CD8-positive, alpha-beta memory T cell (primary cell): Measurements from ENCODE around the gene AMPD3. TPM values are rescaled to one million over a fixed set of nuclear protein-coding genes. Genes with fewer than 3 reads are reported as not detected.

Experiments used
- CTCF ChIA-PET: fragments of 350-600 bp; sonication (Branson Sonifier 250); formaldehyde crosslinking; loops from one replicate; lab custom pipeline; 2021; ENCODE audit warnings: antibody characterized with exemption; lab: Charles Lee
- POLR2A ChIA-PET: fragments of 350-600 bp; sonication (Branson Sonifier 250); formaldehyde crosslinking; loops from one replicate; lab custom pipeline; 2021; ENCODE audit warnings: antibody characterized with exemption; lab: Charles Lee
- DNase-seq, 5 donors: peaks; one replicate each; pipeline versions ENCODE4 v3.0.0 to v3.0.0-alpha.2; 2020 to 2022; ENCODE audit warnings: mixed read lengths in 1 of 5
- H3K27ac ChIP-seq: one replicate; pipeline ENCODE4 v1.7.0; 2013; ENCODE audit warnings: low read depth, mild to moderate bottlenecking, low read length, moderate library complexity
- H3K27me3 ChIP-seq: 2 replicates; pipeline ENCODE4 v1.7.0; 2013; ENCODE audit warnings: low read length, mild to moderate bottlenecking; ENCODE audit not compliant: insufficient read depth, poor library complexity, severe bottlenecking
- H3K36me3 ChIP-seq: 2 replicates; pipeline ENCODE4 v1.7.0; 2013; ENCODE audit warnings: mild to moderate bottlenecking, low read length, moderate library complexity; ENCODE audit not compliant: insufficient read depth
- H3K4me1 ChIP-seq: 2 replicates; pipeline ENCODE4 v1.7.0; 2013; ENCODE audit warnings: mild to moderate bottlenecking, low read length, moderate library complexity; ENCODE audit not compliant: insufficient read depth
- H3K4me3 ChIP-seq: 2 replicates; pipeline ENCODE4 v1.7.0; 2013; ENCODE audit warnings: mild to moderate bottlenecking, low read length
- H3K9me3 ChIP-seq: 2 replicates; pipeline ENCODE4 v1.7.0; 2013; ENCODE audit warnings: mild to moderate bottlenecking, low read length
- H3K27ac Mint-ChIP-seq, 8 donors: one replicate each; pipeline ENCODE4 v1.8.0; 2020 to 2021; ENCODE audit warnings: mixed read lengths in 8 of 8, mild to moderate bottlenecking in 6 of 8, inconsistent platforms in 3 of 8, moderate library complexity in 3 of 8
- H3K27me3 Mint-ChIP-seq, 2 donors: one replicate each; pipeline ENCODE4 v1.8.0; 2020 to 2021; ENCODE audit warnings: mixed read lengths in 2 of 2, mild to moderate bottlenecking in 1 of 2, moderate library complexity in 1 of 2
- H3K36me3 Mint-ChIP-seq, 3 donors: one replicate each; pipeline ENCODE4 v1.8.0; 2020 to 2021; ENCODE audit warnings: mixed read lengths in 3 of 3, inconsistent platforms in 1 of 3, mild to moderate bottlenecking in 1 of 3
- H3K4me1 Mint-ChIP-seq, 3 donors: one replicate each; pipeline ENCODE4 v1.8.0; 2020 to 2021; ENCODE audit warnings: mixed read lengths in 3 of 3, inconsistent platforms in 1 of 3, mild to moderate bottlenecking in 1 of 3
- H3K4me3 Mint-ChIP-seq, 7 donors: one replicate each; pipeline ENCODE4 v1.8.0; 2020 to 2021; ENCODE audit warnings: mixed read lengths in 7 of 7, mild to moderate bottlenecking in 6 of 7, moderate library complexity in 4 of 7, inconsistent platforms in 2 of 7
- H3K9me3 Mint-ChIP-seq, 5 donors: one replicate each; pipeline ENCODE4 v1.8.0; 2020 to 2022; ENCODE audit warnings: mixed read lengths in 5 of 5, mild to moderate bottlenecking in 3 of 5, moderate library complexity in 2 of 5, inconsistent platforms in 1 of 5
- polyA plus RNA-seq: library from polyadenylated mRNA; unstranded; fragments of 300-500 nt; fragmentation: Illumina TruSeq; gene quantifications from one replicate; pipeline ENCODE4 v1.2.3, GENCODE V29; 2021
- total RNA-seq, 2 experiments: library from RNA; stranded (reverse); gene quantifications; one replicate each; pipeline ENCODE4 v1.2.3, GENCODE V29; 2021

The AMPD3 gene
- total and polyA plus RNA-seq, 3 experiments from 2014 or later = 10.8 to 12.2 (median 12.0) TPM

- Mint-ChIP-seq H3K27me3 (no peaks in the 10 kb centered on the region), H3K4me1 (peaks cover 10 to 22% (median 10%) of the 10 kb centered on the region in 3 donors), H3K9me3 (no peaks in the 10 kb centered on the region), H3K36me3 (no peaks in the 10 kb centered on the region), H3K4me3 (no peak overlapping the region), H3K27ac (no peak overlapping the region)
- DNase-seq = no peak
- Histone ChIP-seq H3K36me3 (no peaks in the 10 kb centered on the region), H3K4me1 (peaks cover 10% of the 10 kb centered on the region), H3K27ac (no peak overlapping the region), H3K27me3 (no peaks in the 10 kb centered on the region), H3K9me3 (no peaks in the 10 kb centered on the region), H3K4me3 (no peak overlapping the region)
- POLR2A ChIA-PET = interaction anchor here (0.9 kb wide), 1 partner anchor 13 kb away, joined by 3 read pairs; no protein-coding TSS in a partner anchor
- CTCF ChIA-PET = no interaction called here
Measured at GRCh38 chr11:10438458-10438857, 16.6 kb upstream of the AMPD3 start.

- H3K4me1 Mint-ChIP-seq = peaks cover 10 to 22% (median 10%) of the 10 kb centered on the region in 3 donors
- no peak for DNase-seq
- no peak overlapping the region for H3K4me3 Mint-ChIP-seq
- Histone ChIP-seq H3K27me3 (no peaks in the 10 kb centered on the region), H3K9me3 (no peaks in the 10 kb centered on the region), H3K27ac (no peak overlapping the region), H3K36me3 (no peaks in the 10 kb centered on the region), H3K4me3 (no peak overlapping the region), H3K4me1 (peaks cover 10% of the 10 kb centered on the region)
- no peaks in the 10 kb centered on the region for H3K36me3 Mint-ChIP-seq
- H3K27ac Mint-ChIP-seq = no peak overlapping the region
- ChIA-PET POLR2A (no interaction called here), CTCF (no interaction called here)
- H3K27me3 Mint-ChIP-seq = peaks cover 0 to 1% of the 10 kb centered on the region in 2 donors
- no peaks in the 10 kb centered on the region for H3K9me3 Mint-ChIP-seq
Measured at GRCh38 chr11:10439351-10439750, 15.7 kb upstream of the AMPD3 start.

GRCh38 chr11:10439924-10440323 is 15.1 kb upstream of the AMPD3 start:
- Histone ChIP-seq H3K27ac (no peak overlapping the region), H3K9me3 (no peaks in the 10 kb centered on the region), H3K27me3 (no peaks in the 10 kb centered on the region), H3K36me3 (no peaks in the 10 kb centered on the region), H3K4me3 (no peak overlapping the region), H3K4me1 (peaks cover 12% of the 10 kb centered on the region)
- no peak overlapping the region for H3K4me3 Mint-ChIP-seq
- POLR2A ChIA-PET = no interaction called here
- peaks cover 10 to 24% (median 11%) of the 10 kb centered on the region in 3 donors for H3K4me1 Mint-ChIP-seq
- no peaks in the 10 kb centered on the region for H3K36me3 Mint-ChIP-seq
- no peaks in the 10 kb centered on the region for H3K9me3 Mint-ChIP-seq
- no peak for DNase-seq
- CTCF ChIA-PET = interaction anchor here (2.4 kb wide), 1 partner anchor 16 kb away, joined by 13 read pairs; the partner anchor contains the start of gene AMPD3
- peak overlapping the region in 2 of 8 donors; percentile 10 to 67 for H3K27ac Mint-ChIP-seq
- H3K27me3 Mint-ChIP-seq = peaks cover 0 to 1% of the 10 kb centered on the region in 2 donors

- Histone ChIP-seq H3K36me3 (no peaks in the 10 kb centered on the region), H3K27me3 (no peaks in the 10 kb centered on the region), H3K4me1 (peaks cover 17% of the 10 kb centered on the region), H3K9me3 (no peaks in the 10 kb centered on the region), H3K4me3 (no peak overlapping the region), H3K27ac (no peak overlapping the region)
- peaks cover 0 to 1% of the 10 kb centered on the region in 2 donors for H3K27me3 Mint-ChIP-seq
- ChIA-PET POLR2A (no interaction called here), CTCF (interaction anchor here (2.4 kb wide), 1 partner anchor 16 kb away, joined by 13 read pairs; the partner anchor contains the start of gene AMPD3)
- DNase-seq = no peak
- peaks cover 10 to 27% (median 12%) of the 10 kb centered on the region in 3 donors for H3K4me1 Mint-ChIP-seq
- H3K4me3 Mint-ChIP-seq = no peak overlapping the region
- no peak overlapping the region for H3K27ac Mint-ChIP-seq
- no peaks in the 10 kb centered on the region for H3K9me3 Mint-ChIP-seq
- H3K36me3 Mint-ChIP-seq = no peaks in the 10 kb centered on the region
Measured at GRCh38 chr11:10440401-10440800, 14.7 kb upstream of the AMPD3 start.

- no peak overlapping the region for H3K4me3 ChIP-seq
- CTCF ChIA-PET = interaction anchor here (1.0 to 2.4 kb wide), 2 partner anchors 15 to 100 kb away, joined by 3 to 13 read pairs; partner anchors contain the start of genes AMPD3 and RNF141
- no peak overlapping the region for H3K27ac ChIP-seq
- Mint-ChIP-seq H3K4me1 (peaks cover 10 to 28% (median 12%) of the 10 kb centered on the region in 3 donors), H3K9me3 (no peaks in the 10 kb centered on the region), H3K4me3 (no peak overlapping the region), H3K27ac (no peak overlapping the region), H3K36me3 (no peaks in the 10 kb centered on the region), H3K27me3 (peaks cover 0 to 1% of the 10 kb centered on the region in 2 donors)
- H3K27me3 ChIP-seq = no peaks in the 10 kb centered on the region
- POLR2A ChIA-PET = no interaction called here
- no peak for DNase-seq
- H3K9me3 ChIP-seq = no peaks in the 10 kb centered on the region
- peaks cover 22% of the 10 kb centered on the region for H3K4me1 ChIP-seq
- no peaks in the 10 kb centered on the region for H3K36me3 ChIP-seq
Measured at GRCh38 chr11:10441091-10441490, 14.0 kb upstream of the AMPD3 start.

GRCh38 chr11:10441652-10442503 is 13.2 kb upstream of the AMPD3 start:
- Mint-ChIP-seq H3K36me3 (no peaks in the 10 kb centered on the region), H3K9me3 (no peaks in the 10 kb centered on the region), H3K27ac (peak overlapping the region in 7 of 8 donors; percentile 20 to 64 (median 47)), H3K4me3 (peak overlapping the region in 3 of 7 donors; percentile 35 to 61 (median 52)), H3K27me3 (peaks cover 0 to 1% of the 10 kb centered on the region in 2 donors), H3K4me1 (peaks cover 10 to 28% (median 12%) of the 10 kb centered on the region in 3 donors)
- DNase-seq = peak in 2 of 5 donors; percentile 19 to 22
- H3K27ac ChIP-seq = no peak overlapping the region
- H3K36me3 ChIP-seq = no peaks in the 10 kb centered on the region
- ChIA-PET CTCF (interaction anchor here (0.6 to 2.4 kb wide), 3 partner anchors 14 to 390 kb away, joined by 3 to 13 read pairs (median 3); partner anchors contain the start of genes AMPD3 and RNF141), POLR2A (interaction anchor here (0.9 kb wide), 1 partner anchor 17 kb away, joined by 3 read pairs; no protein-coding TSS in a partner anchor)
- no peaks in the 10 kb centered on the region for H3K27me3 ChIP-seq
- H3K9me3 ChIP-seq = no peaks in the 10 kb centered on the region
- H3K4me1 ChIP-seq = peaks cover 22% of the 10 kb centered on the region
- H3K4me3 ChIP-seq = no peak overlapping the region

GRCh38 chr11:10443152-10443551 is 11.9 kb upstream of the AMPD3 start:
- H3K4me3 Mint-ChIP-seq = no peak overlapping the region
- H3K36me3 Mint-ChIP-seq = peaks cover 0 to 2% (median 0%) of the 10 kb centered on the region in 3 donors
- DNase-seq = no peak
- no peak overlapping the region for H3K27ac ChIP-seq
- ChIA-PET POLR2A (no interaction called here), CTCF (interaction anchor here (2.0 kb wide), 1 partner anchor 11 kb away, joined by 6 read pairs; no protein-coding TSS in a partner anchor)
- no peaks in the 10 kb centered on the region for H3K9me3 Mint-ChIP-seq
- H3K4me3 ChIP-seq = no peak overlapping the region
- peak overlapping the region in 1 of 8 donors; percentile 25 for H3K27ac Mint-ChIP-seq
- H3K27me3 ChIP-seq = no peaks in the 10 kb centered on the region
- H3K27me3 Mint-ChIP-seq = peaks cover 0 to 1% of the 10 kb centered on the region in 2 donors
- no peaks in the 10 kb centered on the region for H3K9me3 ChIP-seq
- H3K4me1 Mint-ChIP-seq = peaks cover 14 to 38% (median 21%) of the 10 kb centered on the region in 3 donors
- H3K36me3 ChIP-seq = no peaks in the 10 kb centered on the region
- peaks cover 22% of the 10 kb centered on the region for H3K4me1 ChIP-seq
